ENCODE results near the gene R3HDM4.

Gene R3HDM4

DNA sequence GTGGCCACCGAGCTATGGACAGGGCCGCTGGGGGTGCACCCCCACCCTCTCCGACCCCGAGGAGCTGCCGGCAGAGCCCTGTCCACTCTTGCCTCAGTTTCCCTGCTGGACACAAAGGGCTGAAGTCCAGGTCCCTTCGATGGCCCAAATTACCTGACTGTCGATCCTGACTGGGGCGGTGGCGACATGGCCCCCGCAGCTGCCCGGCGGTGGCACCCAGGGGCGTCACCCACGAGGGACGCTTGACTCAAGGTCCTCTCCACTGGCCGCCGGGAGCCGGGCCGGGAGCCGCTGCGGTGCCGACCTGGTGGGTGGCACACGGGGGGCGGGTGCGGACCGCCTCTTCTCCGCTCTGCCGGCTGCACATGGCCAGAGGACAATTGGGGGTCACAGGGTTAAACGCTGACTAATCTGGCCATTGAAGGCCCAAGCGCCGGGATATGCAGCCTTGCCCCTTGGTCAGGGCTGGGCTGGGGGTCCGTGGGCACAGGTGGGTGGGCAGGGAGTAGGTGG lies 29.2 kb upstream of the R3HDM4 start:
- H3K9me3 ChIP-seq = no peaks in the 10 kb centered on the region
- DNase-seq = no peak
- H3K27me3 ChIP-seq = no peaks in the 10 kb centered on the region
- no peak overlapping the region for H3K4me3 ChIP-seq (ENCODE audit: low read depth, low read length)
- H3K4me1 ChIP-seq = peaks cover 20% of the 10 kb centered on the region
- TF ChIP-seq CTCF (IDR thresholded peaks at IDR 0.05; ENCODE audit: low read depth, low read length) = no peak
- peaks cover 5% of the 10 kb centered on the region for H3K36me3 ChIP-seq

GRCh38 chr19:941292-942132 lies 28.5 kb upstream of the R3HDM4 start:
- Histone ChIP-seq H3K27me3 (no peaks in the 10 kb centered on the region), H3K9me3 (no peaks in the 10 kb centered on the region), H3K4me1 (peaks cover 20% of the 10 kb centered on the region), H3K36me3 (peaks cover 5% of the 10 kb centered on the region), H3K4me3 (ENCODE audit: low read depth, low read length) (peak overlapping the region; percentile 33)
- TF ChIP-seq CTCF (IDR thresholded peaks at IDR 0.05; ENCODE audit: low read depth, low read length) = no peak
- no peak for DNase-seq

GRCh38 chr19:940591-941291 lies 27.7 kb upstream of the R3HDM4 start:
- no peak for TF ChIP-seq CTCF (IDR thresholded peaks at IDR 0.05; ENCODE audit: low read depth, low read length)
- Histone ChIP-seq H3K9me3 (no peaks in the 10 kb centered on the region), H3K4me1 (peaks cover 20% of the 10 kb centered on the region), H3K4me3 (ENCODE audit: low read depth, low read length) (peak overlapping the region; percentile 33), H3K36me3 (peaks cover 5% of the 10 kb centered on the region), H3K27me3 (no peaks in the 10 kb centered on the region)
- DNase-seq = peak; percentile 85

DNA sequence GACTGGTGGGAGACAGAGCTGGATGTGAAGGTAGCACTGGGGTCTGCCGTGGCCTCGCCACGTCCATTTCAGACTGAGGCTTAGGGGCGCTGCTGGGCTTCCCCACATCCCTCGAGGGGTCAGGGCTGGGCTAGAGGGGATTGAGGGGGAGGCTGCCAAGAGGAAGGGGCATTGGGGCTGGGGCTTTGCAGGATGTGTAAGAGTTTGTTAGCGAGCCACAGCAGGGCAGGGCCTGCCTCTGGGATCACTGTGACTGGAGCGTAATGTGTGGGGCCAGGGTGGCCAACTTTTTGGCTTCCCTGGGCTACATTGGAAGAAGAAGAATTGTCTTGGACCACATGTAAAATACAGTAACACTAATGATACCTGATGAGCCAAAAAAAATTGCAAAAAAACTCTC lies 26.9 kb upstream of the R3HDM4 start:
- no peak for TF ChIP-seq CTCF (IDR thresholded peaks at IDR 0.05; ENCODE audit: low read depth, low read length)
- Histone ChIP-seq H3K4me1 (peaks cover 18% of the 10 kb centered on the region), H3K27me3 (no peaks in the 10 kb centered on the region), H3K4me3 (ENCODE audit: low read depth, low read length) (no peak overlapping the region; the same call in 1 of the 2 replicates), H3K36me3 (peaks cover 9% of the 10 kb centered on the region), H3K9me3 (no peaks in the 10 kb centered on the region)
- DNase-seq = no peak

- Histone ChIP-seq H3K9me3 (no peaks in the 10 kb centered on the region), H3K27me3 (no peaks in the 10 kb centered on the region), H3K4me3 (ENCODE audit: low read depth, low read length) (no peak overlapping the region), H3K4me1 (peaks cover 22% of the 10 kb centered on the region), H3K36me3 (peaks cover 9% of the 10 kb centered on the region)
- no peak for TF ChIP-seq CTCF (IDR thresholded peaks at IDR 0.05; ENCODE audit: low read depth, low read length)
- no peak for DNase-seq
Measured at GRCh38 chr19:939439-939838, 26.4 kb upstream of the R3HDM4 start.

All from BE2C (cell line).